ENCODE measurements around the gene PRELID3B. TPM values are rescaled to one million over a fixed set of nuclear protein-coding genes. Genes with fewer than 3 reads are reported as not detected.

PRELID3B gene
- polyA plus RNA-seq (2012; ENCODE audit: insufficient read depth, insufficient read length, low read depth) = 104 TPM

- H3K27me3 ChIP-seq = no peaks in the 10 kb centered on the region
- TF ChIP-seq CTCF (IDR thresholded peaks at IDR 0.05; ENCODE audit: low read depth, low read length) = no peak
- no peaks in the 10 kb centered on the region for H3K9me3 ChIP-seq
- H3K36me3 ChIP-seq = peaks cover 26% of the 10 kb centered on the region
- H3K4me1 ChIP-seq = peaks cover 9% of the 10 kb centered on the region
- DNase-seq = no peak
- H3K4me3 ChIP-seq (ENCODE audit: low read depth, low read length) = peak within 1 kb of the TSS; percentile 79
Measured at GRCh38 chr20:59042151-59042795, at the start of gene PRELID3B. PRELID3B (minus strand) TSS chr20:59042786; CDS start chr20:59042730, 56 bp downstream.

GRCh38 chr20:59087829-59088433 lies 45.3 kb upstream of the PRELID3B start:
- Histone ChIP-seq H3K27me3 (no peaks in the 10 kb centered on the region), H3K36me3 (no peaks in the 10 kb centered on the region), H3K4me3 (ENCODE audit: low read depth, low read length) (no peak overlapping the region), H3K4me1 (no peaks in the 10 kb centered on the region; the same call in 1 of the 2 replicates), H3K9me3 (no peaks in the 10 kb centered on the region)
- peak; percentile 96 for TF ChIP-seq CTCF (IDR thresholded peaks at IDR 0.05; ENCODE audit: low read depth, low read length)
- peak; percentile 83 for DNase-seq

- DNase-seq = no peak
- no peak for TF ChIP-seq CTCF (IDR thresholded peaks at IDR 0.05; ENCODE audit: low read depth, low read length)
- Histone ChIP-seq H3K4me1 (no peaks in the 10 kb centered on the region; the same call in 1 of the 2 replicates), H3K36me3 (no peaks in the 10 kb centered on the region), H3K9me3 (no peaks in the 10 kb centered on the region), H3K27me3 (no peaks in the 10 kb centered on the region), H3K4me3 (ENCODE audit: low read depth, low read length) (no peak overlapping the region)
Measured at GRCh38 chr20:59086923-59087322, 44.3 kb upstream of the PRELID3B start.

- no peaks in the 10 kb centered on the region for H3K9me3 ChIP-seq
- H3K36me3 ChIP-seq = no peaks in the 10 kb centered on the region
- no peaks in the 10 kb centered on the region for H3K27me3 ChIP-seq
- DNase-seq = no peak
- H3K4me1 ChIP-seq = no peaks in the 10 kb centered on the region; the same call in 1 of the 2 replicates
- no peak overlapping the region for H3K4me3 ChIP-seq (ENCODE audit: low read depth, low read length)
- no peak for TF ChIP-seq CTCF (IDR thresholded peaks at IDR 0.05; ENCODE audit: low read depth, low read length)
Measured at GRCh38 chr20:59084041-59084850, 41.7 kb upstream of the PRELID3B start.

- Histone ChIP-seq H3K4me3 (ENCODE audit: low read depth, low read length) (no peak overlapping the region), H3K36me3 (no peaks in the 10 kb centered on the region), H3K9me3 (no peaks in the 10 kb centered on the region), H3K4me1 (no peaks in the 10 kb centered on the region; the same call in 1 of the 2 replicates), H3K27me3 (no peaks in the 10 kb centered on the region)
- TF ChIP-seq CTCF (IDR thresholded peaks at IDR 0.05; ENCODE audit: low read depth, low read length) = no peak
- no peak for DNase-seq
Measured at GRCh38 chr20:59082981-59083380, 40.4 kb upstream of the PRELID3B start.

Data from BE2C (cell line).